ENCODE data around the gene RFC4.
"Not testable (repeated sequence)": the region's sequence is repeated elsewhere in the genome, so short reads cannot be mapped to it uniquely, and the experiment has no call there.

- TF ChIP-seq POLR2A, CTCF (IDR thresholded peaks at IDR 0.05): not testable (repeated sequence)
Observed at GRCh38 chr3:186822388-186822759, 16.1 kb upstream of the RFC4 start.

All from Peyer's patch (tissue), 4 donors.